GM21529 (cell line): Measurements from ENCODE around the gene KLHL20.
"Not testable (repeated sequence)": the region's sequence is repeated elsewhere in the genome, so short reads cannot be mapped to it uniquely, and the experiment has no call there.

Experiments used
- ATAC-seq: cut with Tn5 transposase; IDR thresholded peaks from one replicate; pipeline ENCODE4 v1.9.1; 2021; ENCODE audit not compliant: unreplicated experiment

Gene KLHL20

DNA sequence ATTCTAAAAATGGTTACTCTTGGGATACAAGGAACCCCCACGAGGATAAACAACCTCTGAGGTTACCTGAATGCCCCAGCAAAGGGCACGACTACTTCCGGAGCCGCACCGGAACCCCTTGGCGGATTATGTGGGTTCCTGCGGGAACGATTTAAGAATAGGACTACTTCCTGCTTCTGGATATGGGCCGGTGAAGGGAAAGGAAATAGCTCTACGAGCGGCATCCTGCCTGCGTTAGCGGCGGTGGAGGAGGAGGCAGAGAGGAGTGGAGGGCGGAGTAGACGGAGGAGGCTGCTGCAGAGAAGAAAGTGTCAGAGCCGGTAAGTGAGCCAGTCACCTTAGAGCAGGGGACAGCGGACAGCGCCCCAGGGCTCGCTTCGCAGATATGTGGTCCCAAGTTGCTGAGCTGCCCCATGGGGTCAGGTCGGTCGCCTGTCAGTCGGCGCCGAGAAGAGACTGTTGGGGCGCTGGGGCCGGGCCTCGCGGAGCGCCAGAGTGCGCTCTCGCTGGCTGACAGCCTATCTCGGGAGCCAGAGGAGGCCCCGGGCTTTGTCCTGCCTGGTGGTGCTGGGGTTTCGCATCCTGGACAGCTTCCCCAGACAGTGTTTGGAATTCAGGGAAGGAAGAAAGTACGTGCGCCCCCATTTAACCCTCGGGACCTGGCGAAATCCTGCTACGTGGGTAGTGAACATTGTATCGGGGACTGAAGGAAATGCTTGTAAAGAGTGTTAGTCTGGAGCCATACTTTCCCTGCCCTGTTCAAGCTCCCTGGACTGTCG, at the start of gene KLHL20:
TSS of gene KLHL20 (plus strand) at position 223 of the 779 bp plus-strand sequence. CDS start 1,063 bp downstream, outside the sequence.
- peak; percentile 94 for ATAC-seq

- ATAC-seq = no peak
Measured at GRCh38 chr1:173666646-173667045, 48.1 kb upstream of the KLHL20 start.

DNA sequence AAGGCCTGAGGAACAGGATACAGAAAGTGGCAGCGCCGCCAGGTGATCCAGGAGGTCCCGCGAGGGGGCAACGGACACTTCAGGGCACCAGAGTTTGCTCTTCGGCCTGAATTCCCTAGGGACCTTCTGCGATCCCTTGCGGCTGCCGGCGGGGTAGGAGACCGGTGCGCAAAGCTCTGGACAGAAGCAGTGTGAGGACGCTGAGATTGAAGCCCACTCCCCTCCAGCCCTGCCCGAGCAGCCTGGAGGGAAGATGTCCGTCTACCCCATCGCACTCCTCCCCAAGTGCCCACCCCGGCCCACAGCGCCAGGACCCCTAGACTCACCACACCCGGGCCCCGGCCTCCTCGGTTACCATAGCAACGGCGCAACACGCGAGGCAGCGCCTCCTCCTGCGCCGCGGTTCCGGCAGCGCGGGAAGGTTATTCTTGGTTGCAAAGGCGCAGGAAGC, 45.3 kb upstream of the KLHL20 start, which contains the start of gene ANKRD45:
TSS of gene ANKRD45 (minus strand) at position 361 of the 451 bp plus-strand sequence. CDS start 10,433 bp downstream, outside the sequence.
- no peak for ATAC-seq

DNA sequence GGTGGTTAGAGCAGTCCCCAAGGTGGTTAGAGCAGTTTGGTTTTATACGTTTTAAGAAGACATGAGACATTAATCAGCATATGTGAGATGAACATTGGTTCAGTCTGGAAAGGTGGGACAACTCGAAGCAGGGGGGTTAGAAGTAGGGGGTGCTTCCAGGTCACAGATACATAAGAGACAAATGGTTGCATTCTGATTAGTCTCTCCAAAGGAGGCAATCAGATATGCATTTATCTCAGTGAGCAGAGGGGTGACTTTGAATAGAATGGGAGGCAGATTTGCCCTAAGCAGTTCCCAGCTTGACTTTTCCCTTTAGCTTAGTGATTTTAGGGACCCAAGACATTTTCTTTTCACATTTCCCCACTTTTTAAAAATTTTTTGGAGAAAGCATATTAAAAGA, 40.3 kb upstream of the KLHL20 start:
- ATAC-seq = not testable (repeated sequence)

DNA sequence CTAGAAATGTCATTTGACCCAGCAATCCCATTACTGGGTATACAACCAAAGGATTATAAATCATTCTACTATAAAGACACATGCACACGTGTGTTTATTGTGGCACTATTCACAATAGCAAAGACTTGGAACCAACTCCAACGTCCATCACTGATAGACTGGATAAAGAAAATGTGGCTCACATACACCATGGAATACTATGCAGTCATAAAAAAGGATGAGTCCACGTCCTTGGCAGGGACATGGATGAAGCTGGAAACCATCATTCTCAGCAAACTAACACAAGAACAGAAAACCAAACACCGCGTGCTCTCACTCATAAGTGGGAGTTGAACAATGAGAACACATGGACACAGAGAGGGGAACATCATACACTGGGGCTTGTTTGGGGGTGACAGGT, 34.6 kb upstream of the KLHL20 start:
- ATAC-seq = not testable (repeated sequence)

DNA sequence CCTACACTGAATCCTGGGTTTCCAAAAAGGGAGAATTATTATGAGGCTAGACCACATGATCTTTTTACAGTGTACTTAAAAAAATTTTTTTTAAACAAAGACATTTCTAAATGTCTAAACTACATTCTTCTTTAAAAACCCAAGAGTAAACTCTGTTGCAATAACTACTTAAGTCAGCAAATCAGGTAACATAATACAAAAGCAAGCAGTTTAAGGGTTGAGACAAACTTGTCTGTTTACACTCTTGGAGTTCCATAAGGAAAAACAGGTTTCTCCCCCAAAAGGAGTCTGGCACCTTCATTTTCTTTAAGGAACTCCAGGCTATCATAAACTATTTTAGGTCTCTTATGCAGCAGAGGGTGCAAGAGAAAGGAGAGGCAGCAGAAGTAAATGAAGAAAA, 32.6 kb upstream of the KLHL20 start:
- no peak for ATAC-seq

GRCh38 chr1:173683838-173684237, 30.9 kb upstream of the KLHL20 start:
- ATAC-seq = not testable (repeated sequence)

GRCh38 chr1:173685121-173685520, 29.7 kb upstream of the KLHL20 start:
- ATAC-seq = not testable (repeated sequence)

DNA sequence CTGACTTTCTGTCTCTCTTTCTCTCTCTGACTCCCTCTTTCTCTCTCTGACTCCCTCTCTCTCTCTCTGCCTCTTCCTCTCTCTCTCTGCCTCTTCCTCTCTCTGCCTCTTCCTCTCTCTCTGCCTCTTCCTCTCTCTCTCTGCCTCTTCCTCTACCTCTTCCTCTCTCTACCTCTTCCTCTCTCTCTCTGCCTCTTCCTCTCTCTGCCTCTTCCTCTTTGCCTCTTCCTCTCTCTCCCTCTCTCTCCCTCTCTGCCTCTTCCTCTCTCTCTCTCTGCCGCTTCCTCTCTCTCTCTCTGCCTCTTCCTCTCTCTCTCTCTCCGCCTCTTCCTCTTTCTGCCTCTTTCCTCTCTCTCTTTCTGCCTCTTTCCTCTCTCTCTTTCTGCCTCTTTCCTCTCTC, 26.5 kb upstream of the KLHL20 start:
- no peak for ATAC-seq

- ATAC-seq = no peak
Measured at GRCh38 chr1:173693238-173693637, 21.5 kb upstream of the KLHL20 start.

GRCh38 chr1:173701299-173701698, 13.5 kb upstream of the KLHL20 start:
- ATAC-seq = not testable (repeated sequence)

- no peak for ATAC-seq
Measured at GRCh38 chr1:173702736-173703135, 12.0 kb upstream of the KLHL20 start.

DNA sequence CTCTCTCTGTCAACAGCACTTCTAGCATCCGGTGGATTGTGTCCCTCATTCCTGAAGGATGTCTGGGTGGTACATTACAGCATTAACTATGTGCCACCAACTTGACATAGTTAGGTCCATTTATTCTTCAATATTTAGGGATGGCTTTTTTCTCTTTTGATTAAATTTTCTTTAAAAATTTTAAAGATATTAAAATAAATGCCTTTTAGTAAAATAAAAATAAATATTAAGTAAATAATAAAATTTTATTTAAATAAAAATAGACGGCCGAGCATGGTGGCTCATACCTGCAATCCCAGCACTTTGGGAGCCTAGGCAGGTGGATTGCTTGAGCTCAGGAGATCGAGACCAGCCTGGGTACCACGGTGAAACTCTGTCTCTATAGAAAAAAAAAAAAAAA, 9.7 kb upstream of the KLHL20 start:
- ATAC-seq = no peak

GRCh38 chr1:173708787-173709186, 6.0 kb upstream of the KLHL20 start:
- ATAC-seq = no peak

GRCh38 chr1:173714441-173714758, 381 bp upstream of the KLHL20 start:
- no peak for ATAC-seq

DNA sequence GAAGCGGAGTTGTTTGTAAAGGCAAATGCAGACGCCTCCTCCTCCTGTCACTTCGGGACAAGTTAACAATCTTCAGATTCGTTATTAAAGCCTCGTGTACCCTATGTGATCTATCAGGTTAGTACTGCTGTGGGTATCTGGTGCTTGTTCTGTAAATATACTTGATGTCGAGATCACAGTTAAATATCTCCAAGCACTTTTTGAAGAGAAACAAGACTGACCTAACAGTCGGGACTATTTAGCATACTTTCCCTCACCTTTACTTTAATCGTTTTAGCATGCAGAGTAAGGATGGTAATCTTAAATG, 710 bp downstream of the KLHL20 start:
- no peak for ATAC-seq

- ATAC-seq = no peak
Measured at GRCh38 chr1:173717238-173717637, 2.5 kb downstream of the KLHL20 start.

GRCh38 chr1:173731331-173731730, 16.6 kb downstream of the KLHL20 start:
- not testable (repeated sequence) for ATAC-seq

GRCh38 chr1:173733912-173734311, 19.1 kb downstream of the KLHL20 start:
- no peak for ATAC-seq

DNA sequence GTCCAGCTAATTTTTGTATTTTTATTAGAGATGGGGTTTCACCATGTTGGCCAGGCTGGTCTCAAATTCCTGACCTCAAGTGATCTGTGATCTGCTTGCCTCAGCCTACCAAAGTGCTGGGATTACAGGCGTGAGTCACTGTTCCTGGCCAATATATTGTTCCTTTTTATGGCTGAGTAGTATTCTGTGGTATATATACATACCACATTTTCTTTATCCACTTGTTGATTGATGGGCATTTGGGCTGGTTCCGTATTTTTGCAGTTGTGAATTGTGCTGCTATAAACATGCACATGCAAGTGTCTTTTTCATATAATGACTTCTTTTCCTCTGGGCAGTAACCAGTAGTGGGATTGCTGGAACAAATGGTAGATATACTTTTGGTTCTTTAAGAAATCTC, 21.3 kb downstream of the KLHL20 start:
- ATAC-seq = not testable (repeated sequence)

- ATAC-seq = no peak
Measured at GRCh38 chr1:173742203-173742886, 27.6 kb downstream of the KLHL20 start.

- no peak for ATAC-seq
Measured at GRCh38 chr1:173744651-173745050, 29.9 kb downstream of the KLHL20 start.
